Endothelial cell of umbilical vein (primary cell): ENCODE data around the gene UROD.

Experiments
- CTCF ChIP-seq, 2 donors: IDR thresholded peaks; 1 replicate in 1 of 2; 2 replicates in 1 of 2; pipeline ENCODE4 v1.5.1; 2011; ENCODE audit warnings: low read length in 2 of 2, mild to moderate bottlenecking in 2 of 2, moderate library complexity in 2 of 2, control low read depth in 1 of 2, inconsistent platforms in 1 of 2, low read depth in 1 of 2; ENCODE audit not compliant: insufficient read depth in 1 of 2; ENCODE audit errors: extremely low read depth in 1 of 2
- EZH2 ChIP-seq: IDR thresholded peaks from 2 replicates; pipeline ENCODE4 v1.6.1; 2012; ENCODE audit warnings: borderline replicate concordance, low read depth, mild to moderate bottlenecking, moderate library complexity, low read length, inconsistent platforms; ENCODE audit not compliant: severe bottlenecking
- FOS ChIP-seq: IDR thresholded peaks from 2 replicates; pipeline ENCODE4 v1.6.1; 2011; ENCODE audit warnings: mild to moderate bottlenecking, low read length, moderate library complexity, borderline replicate concordance; ENCODE audit not compliant: insufficient read depth
- GATA2 ChIP-seq: IDR thresholded peaks from 2 replicates; pipeline ENCODE4 v1.7.0; 2011; ENCODE audit warnings: low read depth, mild to moderate bottlenecking, moderate library complexity, mixed read lengths, low read length; ENCODE audit not compliant: insufficient read length, insufficient read depth
- JUN ChIP-seq: IDR thresholded peaks from 2 replicates; pipeline ENCODE4 v1.6.1; 2011; ENCODE audit warnings: borderline replicate concordance, low read depth; ENCODE audit not compliant: insufficient read length, insufficient read depth
- MYC ChIP-seq: IDR thresholded peaks from one replicate; pipeline ENCODE4 v1.6.1; 2011; ENCODE audit warnings: mild to moderate bottlenecking, low read depth, low read length
- POLR2A ChIP-seq: IDR thresholded peaks from 2 replicates; pipeline ENCODE4 v1.6.1; 2012; ENCODE audit warnings: low read depth, mild to moderate bottlenecking, control low read depth, low read length
- POLR2AphosphoS5 ChIP-seq: IDR thresholded peaks from 2 replicates; pipeline ENCODE4 v1.6.1; 2012; ENCODE audit warnings: low read depth, mild to moderate bottlenecking, control low read depth, low read length, moderate library complexity; ENCODE audit not compliant: insufficient read depth
- TF ChIP-seq, protein P1 (sequence below): IDR thresholded peaks from 2 replicates; pipeline ENCODE4 v1.6.1; 2011; ENCODE audit not compliant: insufficient read depth, insufficient read length

DNA sequence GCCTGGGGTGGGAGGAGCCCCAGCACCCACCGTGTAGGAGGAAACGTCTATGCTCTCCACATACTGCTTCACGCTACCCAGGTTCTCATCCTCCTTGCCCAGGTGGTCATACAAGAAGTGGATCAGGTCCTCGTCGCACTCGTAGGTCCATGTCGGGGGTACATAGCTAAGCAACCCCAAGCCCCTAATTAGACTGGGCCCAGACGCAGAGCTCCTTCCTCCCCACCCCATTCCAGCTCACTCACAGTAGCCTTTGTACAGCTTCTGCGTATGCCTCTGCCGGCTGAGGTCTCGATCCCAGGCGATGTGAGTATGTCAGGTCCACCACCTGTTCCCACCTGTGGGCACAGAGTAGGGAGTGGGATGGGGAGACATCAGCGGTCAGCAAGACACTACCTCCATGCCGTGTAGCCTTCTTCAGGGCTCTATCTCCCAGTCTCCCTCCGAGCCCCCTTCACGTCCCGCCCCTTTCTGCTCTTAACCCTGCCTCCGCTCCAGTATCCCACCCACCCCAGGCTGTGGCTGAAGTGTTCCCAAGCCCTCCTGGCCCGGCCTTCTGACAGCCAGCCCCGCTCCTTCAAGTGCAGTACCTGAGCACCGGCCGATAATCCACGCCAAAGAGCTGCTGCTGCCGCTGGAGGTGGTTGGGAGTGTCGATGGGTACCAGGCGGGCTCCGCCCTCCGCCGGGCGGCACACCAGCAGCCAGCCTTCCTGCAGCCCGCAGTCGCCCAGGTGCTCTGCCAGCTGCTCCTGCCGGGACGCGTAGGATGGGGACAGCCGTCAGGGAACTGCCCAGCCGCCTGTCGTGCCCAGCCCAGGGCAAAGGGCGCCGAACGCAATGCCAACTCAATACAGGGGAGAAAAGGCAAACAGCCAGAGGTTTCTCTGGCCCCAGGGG is 1.8 kb upstream of the UROD start:
- TF ChIP-seq CTCF (IDR thresholded peaks at IDR 0.05; ENCODE audit: extremely low read depth in 1 of 2, insufficient read depth in 1 of 2, low read depth in 1 of 2, low read length in 2 of 2) (no peak), EZH2 (no peak), POLR2A (no peak), POLR2AphosphoS5 (no peak), GATA2 (no peak), MYC (no peak), FOS (no peak), JUN (no peak)
- TF ChIP-seq, protein P1, sequence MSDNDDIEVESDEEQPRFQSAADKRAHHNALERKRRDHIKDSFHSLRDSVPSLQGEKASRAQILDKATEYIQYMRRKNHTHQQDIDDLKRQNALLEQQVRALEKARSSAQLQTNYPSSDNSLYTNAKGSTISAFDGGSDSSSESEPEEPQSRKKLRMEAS = no peak
